Motor neuron (in vitro differentiated cells): ENCODE measurements around the gene EFNA5. TPM values are rescaled to one million over a fixed set of nuclear protein-coding genes. Genes with fewer than 3 reads are reported as not detected.
A peak's percentile ranks its signal among the peaks of the same experiment; 100 is the strongest.

Experiments
- ATAC-seq, 8 experiments: fragments of 200-7000 bp; cut with Tn5 transposase; replicated peaks in 6 of 8; 2 replicates each; pipeline ENCODE4 v1.8.0; 2021; ENCODE audit warnings: mild to moderate bottlenecking in 8 of 8, moderate library complexity in 8 of 8
- H3K27ac ChIP-seq, 2 donors: fragments of 250-450 bp; sonication (Bioruptor Pico); 2 replicates each; pipeline ENCODE4 v1.9.0; 2021; ENCODE audit warnings: antibody characterized with exemption in 2 of 2, mild to moderate bottlenecking in 2 of 2, moderate library complexity in 1 of 2
- H3K4me1 ChIP-seq, 2 donors: fragments of 250-450 bp; sonication (Bioruptor Pico); replicated peaks in 1 of 2; 2 replicates each; pipeline ENCODE4 v1.6.1; 2021; ENCODE audit warnings: antibody characterized with exemption in 2 of 2, mild to moderate bottlenecking in 2 of 2, moderate library complexity in 1 of 2
- H3K4me3 ChIP-seq, 5 donors: fragments of 250-450 bp; sonication (Bioruptor Pico); 2 replicates each; pipeline ENCODE4 v1.9.0; 2021; ENCODE audit warnings: antibody characterized with exemption in 5 of 5, mild to moderate bottlenecking in 5 of 5, moderate library complexity in 4 of 5
- WGBS, 10 experiments: fragments of 450-650 bp; shearing (Covaris generic); methylation state at CpG; one replicate each; pipeline ENCODE4 v1.0.0; 2022; 5-methylcytosine and 5-hydroxymethylcytosine counted together
- in situ Hi-C, 9 experiments: fragments of 400-800 bp; cut with MboI; loops; one replicate each; pipeline ENCODE4 v1.15.0; 2021; ENCODE audit warnings: low sequenced_read_pairs in 9 of 9, low pct_unique_long_range_greater_than_20kb in 2 of 9; ENCODE audit not compliant: unreplicated experiment in 9 of 9
- total RNA-seq, 8 experiments: library from RNA; unstranded; fragments of 300-600 nt; gene quantifications; 2 replicates each; pipeline versions ENCODE4 v1.2.3 to v1.2.4, GENCODE V29; 2022

The EFNA5 gene
- total RNA-seq, 8 experiments from 2014 or later = 8.5 to 88.6 (median 10.5) TPM

- 94 to 100% (median 100%) methylated on average over 1 of the region's 1 CpG; no CpG with 5 or more reads in 4 of the 10 experiments for WGBS, 10 experiments
- H3K4me1 ChIP-seq = peaks cover 9 to 17% of the 10 kb centered on the region in 2 donors
- H3K4me3 ChIP-seq = no peak overlapping the region
- ATAC-seq = no peak
- H3K27ac ChIP-seq = no peak overlapping the region
- in situ Hi-C loops = no loop called here
These were observed 287.3 kb downstream of the EFNA5 start for GRCh38 chr5:107383414-107383813.

DNA sequence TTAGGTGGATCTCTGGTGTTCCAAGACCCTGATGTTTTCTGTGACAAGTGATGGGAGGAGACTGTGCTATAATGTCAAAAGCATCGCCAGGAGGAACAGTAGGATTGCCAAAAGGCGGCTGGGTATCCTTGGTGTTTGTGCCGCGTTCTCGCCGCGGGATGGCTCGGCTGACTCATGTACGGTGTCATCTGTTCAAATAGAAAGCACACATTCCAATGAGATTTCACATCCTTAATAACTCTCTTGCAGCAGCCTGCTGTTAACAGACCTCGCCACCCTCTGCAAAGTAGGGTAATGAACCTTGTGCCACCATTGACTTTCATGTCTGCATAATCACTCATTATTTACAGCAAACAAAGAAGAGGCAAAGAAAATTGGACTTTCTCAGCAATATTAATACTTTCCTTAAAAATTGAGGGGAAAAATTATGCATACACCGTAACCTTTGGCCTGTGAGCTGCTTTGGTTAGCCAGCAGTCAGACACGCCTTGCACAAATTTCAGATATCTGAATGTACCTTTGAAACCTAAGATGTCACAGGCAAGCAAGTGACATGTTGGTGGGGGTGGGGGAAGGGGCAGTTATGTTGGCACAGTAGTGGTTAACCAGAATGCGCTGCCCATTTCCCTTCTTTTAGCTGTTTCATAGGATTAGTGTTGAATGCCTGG lies 289.4 kb downstream of the EFNA5 start:
- in situ Hi-C loops = no loop called here
- Histone ChIP-seq H3K4me3 (no peak overlapping the region), H3K4me1 (peaks cover 6% of the 10 kb centered on the region in 2 donors), H3K27ac (no peak overlapping the region)
- 37 to 100% (median 93%) methylated on average over 1 to 12 of the region's 13 CpGs; no CpG with 5 or more reads in 1 of the 10 experiments for WGBS, 10 experiments
- peak in 4 of 8 experiments; percentile 74 to 97 (median 80) for ATAC-seq

DNA sequence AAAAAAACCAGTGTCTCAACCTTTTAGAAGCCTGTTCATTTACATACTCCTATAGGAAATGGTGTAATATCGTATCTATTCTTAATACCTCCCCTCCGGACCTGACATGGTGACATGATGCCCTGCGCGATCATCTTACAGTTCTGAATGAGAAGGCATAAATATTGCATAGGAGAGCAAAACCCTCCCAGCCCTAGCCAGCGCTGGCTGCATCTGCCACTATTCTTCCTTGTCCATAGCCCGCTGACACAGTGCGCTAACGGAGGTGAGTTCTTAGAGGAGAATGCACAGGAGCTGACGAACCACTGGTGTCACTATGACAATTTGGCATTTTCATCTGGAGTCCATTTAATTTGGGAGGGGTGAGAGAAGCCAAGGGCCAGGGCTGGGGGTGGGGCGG lies 290.1 kb downstream of the EFNA5 start:
- Histone ChIP-seq H3K27ac (no peak overlapping the region), H3K4me1 (peaks cover 2 to 6% of the 10 kb centered on the region in 2 donors), H3K4me3 (no peak overlapping the region)
- WGBS, 10 experiments = 89 to 100% (median 94%) methylated on average over 1 to 7 of the region's 10 CpGs; no CpG with 5 or more reads in 2 of the 10 experiments
- in situ Hi-C loops = no loop called here
- ATAC-seq = peak in 5 of 8 experiments; percentile 25 to 80 (median 43)

GRCh38 chr5:107378218-107378899 lies 292.4 kb downstream of the EFNA5 start:
- 63 to 100% (median 90%) methylated on average over 1 to 2 of the region's 2 CpGs; no CpG with 5 or more reads in 1 of the 10 experiments for WGBS, 10 experiments
- no peak overlapping the region for H3K27ac ChIP-seq
- in situ Hi-C loops = no loop called here
- H3K4me1 ChIP-seq = peaks cover 0 to 6% of the 10 kb centered on the region in 2 donors
- no peak for ATAC-seq
- no peak overlapping the region for H3K4me3 ChIP-seq

- H3K4me3 ChIP-seq = no peak overlapping the region
- peaks cover 0 to 6% of the 10 kb centered on the region in 2 donors for H3K4me1 ChIP-seq
- ATAC-seq = no peak
- in situ Hi-C loops = no loop called here
- H3K27ac ChIP-seq = no peak overlapping the region
- 61 to 100% (median 85%) methylated on average over 1 to 5 of the region's 5 CpGs; no CpG with 5 or more reads in 1 of the 10 experiments for whole genome bisulfite sequencing, 10 experiments
These were observed 293.5 kb downstream of the EFNA5 start for GRCh38 chr5:107377277-107377609.

DNA sequence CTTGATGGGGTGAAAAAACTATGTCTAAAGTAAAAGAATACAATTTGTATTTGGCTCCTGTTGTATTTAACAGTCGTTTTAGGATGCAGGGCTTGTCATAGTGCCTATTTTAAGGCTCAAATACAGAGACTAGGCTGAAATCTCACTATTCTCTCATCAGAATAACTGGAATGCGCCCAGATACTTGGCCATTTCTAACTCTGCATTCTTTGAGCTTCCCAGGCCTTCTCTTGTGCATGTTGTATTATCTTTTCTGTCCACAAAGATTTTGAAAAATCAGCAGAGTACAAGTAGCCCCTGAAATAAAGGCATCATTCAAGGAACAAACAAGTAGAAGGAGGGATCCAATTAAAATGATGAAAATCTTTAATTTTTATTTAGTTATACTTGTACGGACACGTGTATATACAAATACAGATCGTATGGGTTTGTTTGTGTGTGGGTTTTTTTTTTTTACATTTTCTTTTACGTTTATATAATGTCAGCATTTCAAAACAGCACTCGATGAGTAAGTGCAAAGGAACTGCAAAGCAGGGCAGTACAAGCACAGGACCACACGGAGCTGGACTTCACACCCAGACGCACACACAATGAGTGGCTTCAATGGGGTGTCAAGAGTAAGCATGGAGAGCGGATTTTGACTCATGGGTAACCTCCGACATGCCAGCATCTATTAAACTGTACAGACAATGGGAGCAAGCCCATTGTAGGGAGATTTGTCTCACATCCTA lies 294.0 kb downstream of the EFNA5 start:
- in situ Hi-C loops = no loop called here
- H3K4me1 ChIP-seq = peaks cover 0 to 6% of the 10 kb centered on the region in 2 donors
- WGBS, 10 experiments = 33 to 100% (median 86%) methylated on average over 1 to 11 of the region's 11 CpGs
- ATAC-seq = peak in 3 of 8 experiments; percentile 42 to 78 (median 43)
- H3K27ac ChIP-seq = no peak overlapping the region
- H3K4me3 ChIP-seq = no peak overlapping the region

DNA sequence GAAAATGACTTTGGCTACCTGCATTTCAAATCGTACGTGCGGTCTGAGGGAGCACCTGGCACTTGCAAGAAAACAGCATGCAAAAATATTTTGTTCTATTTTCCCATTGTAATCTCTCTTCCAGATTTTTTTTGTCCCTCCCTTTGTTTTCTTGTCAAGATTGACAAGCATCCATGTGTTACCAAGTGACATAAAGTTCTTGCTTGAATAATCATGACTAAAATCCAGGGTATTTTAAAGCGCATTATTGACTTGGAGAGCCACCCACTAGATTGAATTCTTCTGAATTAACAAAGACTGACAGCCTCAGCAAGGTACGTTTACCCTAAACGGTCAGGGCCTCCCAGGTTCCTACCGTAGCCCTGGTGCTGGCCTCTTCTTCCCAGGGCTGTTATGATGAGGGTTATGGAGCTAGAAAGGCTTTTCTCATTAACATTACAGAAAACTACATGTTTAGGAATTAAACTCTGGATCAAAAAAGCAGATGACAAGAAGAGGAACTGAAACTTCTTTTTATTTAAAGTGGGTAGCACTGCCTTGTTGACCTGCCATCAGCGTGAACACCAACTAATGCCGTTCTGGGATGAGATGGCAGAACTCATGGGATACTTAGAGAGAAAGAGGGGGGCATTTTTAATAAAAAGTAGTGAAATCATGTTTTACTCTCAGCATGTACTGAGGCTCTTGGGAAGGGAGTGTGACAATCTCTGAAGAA lies 297.0 kb downstream of the EFNA5 start:
- ATAC-seq = no peak
- Histone ChIP-seq H3K4me3 (no peak overlapping the region), H3K4me1 (peaks cover 0 to 6% of the 10 kb centered on the region in 2 donors), H3K27ac (no peak overlapping the region)
- in situ Hi-C loops = no loop called here
- 59 to 94% (median 88%) methylated on average over 1 to 8 of the region's 9 CpGs for WGBS, 10 experiments

DNA sequence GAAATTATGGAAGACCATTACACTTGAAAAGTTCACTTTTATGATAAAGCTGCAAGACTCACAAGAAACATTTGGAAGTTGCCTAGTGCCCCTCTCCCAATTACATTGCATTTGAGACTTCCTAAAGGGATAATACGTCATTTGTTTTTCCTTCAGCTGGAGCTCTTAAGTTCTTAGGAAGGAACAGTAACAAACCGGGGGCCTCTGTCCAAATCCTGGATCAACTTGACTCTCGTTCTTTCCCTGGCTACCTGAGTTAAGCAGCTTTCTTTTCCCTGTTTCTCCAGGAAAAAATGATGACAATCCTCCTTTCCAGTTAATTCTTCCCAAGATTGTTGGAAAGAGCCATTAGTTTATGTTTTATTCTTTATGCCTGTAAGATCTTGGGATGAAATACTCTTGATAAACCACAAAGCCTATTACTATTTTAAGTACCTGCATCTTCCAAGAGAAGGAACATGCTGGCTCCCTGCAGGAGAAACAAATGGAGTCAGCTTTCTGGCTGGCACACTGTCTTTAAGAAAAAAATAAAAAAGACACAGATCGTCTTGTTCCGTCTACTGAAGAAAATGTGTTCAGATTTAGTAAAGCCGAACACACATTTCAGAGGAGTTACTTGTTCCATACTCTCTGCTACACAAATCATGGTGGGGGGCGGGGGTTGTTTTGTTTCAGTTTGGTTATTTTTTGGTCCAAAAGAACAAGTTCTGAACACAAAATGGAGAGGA lies 297.9 kb downstream of the EFNA5 start:
- no peak overlapping the region for H3K4me3 ChIP-seq

GRCh38 chr5:107370396-107370968 lies 300.3 kb downstream of the EFNA5 start:
- Histone ChIP-seq H3K4me3 (no peak overlapping the region), H3K4me1 (no peaks in the 10 kb centered on the region), H3K27ac (no peak overlapping the region)
- ATAC-seq = no peak
- 40 to 96% (median 88%) methylated on average over 1 to 4 of the region's 6 CpGs; no CpG with 5 or more reads in 2 of the 10 experiments for WGBS, 10 experiments
- in situ Hi-C loops = no loop called here

More for the DNA sequence above, 297.9 kb downstream of the EFNA5 start:
- ATAC-seq = no peak
- no peak overlapping the region for H3K27ac ChIP-seq
- in situ Hi-C loops = no loop called here
- H3K4me1 ChIP-seq = peaks cover 0 to 6% of the 10 kb centered on the region in 2 donors
- whole genome bisulfite sequencing, 10 experiments = 13 to 92% (median 73%) methylated on average over 3 to 7 of the region's 7 CpGs

GRCh38 chr5:107369622-107370021 lies 301.1 kb downstream of the EFNA5 start:
- H3K4me3 ChIP-seq = no peak overlapping the region
- ATAC-seq = peak in 1 of 8 experiments; percentile 8
- H3K4me1 ChIP-seq = no peaks in the 10 kb centered on the region
- 78 to 100% (median 100%) methylated on average over 1 of the region's 1 CpG; no CpG with 5 or more reads in 5 of the 10 experiments for WGBS, 10 experiments
- H3K27ac ChIP-seq = no peak overlapping the region
- in situ Hi-C loops = no loop called here

GRCh38 chr5:107368615-107369014 lies 302.1 kb downstream of the EFNA5 start:
- no peak for ATAC-seq
- WGBS, 10 experiments = 70 to 100% (median 87%) methylated on average over 2 to 7 of the region's 7 CpGs; no CpG with 5 or more reads in 1 of the 10 experiments
- Histone ChIP-seq H3K27ac (no peak overlapping the region), H3K4me1 (no peaks in the 10 kb centered on the region), H3K4me3 (no peak overlapping the region)
- in situ Hi-C loops = no loop called here

DNA sequence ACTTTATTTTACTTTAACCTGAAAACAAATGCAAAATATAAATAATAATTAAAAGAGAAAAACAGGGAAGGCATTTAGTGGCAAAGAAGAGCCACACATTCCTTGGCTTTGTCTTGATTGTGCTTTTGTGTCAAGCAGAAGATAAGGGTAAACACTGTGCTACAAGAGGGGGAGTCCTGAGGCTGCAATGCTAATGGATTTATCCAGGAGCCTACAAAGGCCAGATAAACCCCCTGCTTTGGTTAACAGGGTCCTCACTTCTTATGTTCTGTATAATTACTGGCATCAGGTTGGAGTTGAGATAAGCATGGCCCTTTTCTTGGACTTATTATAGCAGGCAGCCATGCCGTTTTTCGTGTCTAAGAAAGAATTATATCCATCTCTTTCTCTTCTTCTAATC lies 302.8 kb downstream of the EFNA5 start:
- in situ Hi-C loops = no loop called here
- Histone ChIP-seq H3K4me3 (no peak overlapping the region), H3K27ac (no peak overlapping the region), H3K4me1 (no peaks in the 10 kb centered on the region)
- WGBS, 10 experiments = 40 to 100% (median 87%) methylated on average over 1 to 2 of the region's 2 CpGs; no CpG with 5 or more reads in 3 of the 10 experiments
- ATAC-seq = no peak
